ENCODE results near the gene SPOCK3.
"Not testable (repeated sequence)": the region's sequence is repeated elsewhere in the genome, so short reads cannot be mapped to it uniquely, and the experiment has no call there.

The SPOCK3 gene

GRCh38 chr4:166823126-166823525 lies 411.2 kb downstream of the SPOCK3 start:
- H3K9me3 Mint-ChIP-seq: peaks cover 15% of the 10 kb centered on the region
- no peaks in the 10 kb centered on the region for H3K27me3 Mint-ChIP-seq
- no peaks in the 10 kb centered on the region for H3K36me3 Mint-ChIP-seq (ENCODE audit: low read depth)
- ATAC-seq: no peak
- no peak overlapping the region for H3K4me3 Mint-ChIP-seq
- no peak overlapping the region for H3K27ac Mint-ChIP-seq
- DNase-seq: no peak
- no peaks in the 10 kb centered on the region for H3K4me1 Mint-ChIP-seq

- no peaks in the 10 kb centered on the region for H3K27me3 Mint-ChIP-seq
These were observed 411.9 kb downstream of the SPOCK3 start for GRCh38 chr4:166822386-166822785.

GRCh38 chr4:166816890-166817289 lies 417.4 kb downstream of the SPOCK3 start:
- Mint-ChIP-seq H3K27ac (no peak overlapping the region), H3K4me1 (no peaks in the 10 kb centered on the region), H3K4me3 (no peak overlapping the region), H3K9me3 (no peaks in the 10 kb centered on the region), H3K36me3 (ENCODE audit: low read depth) (no peaks in the 10 kb centered on the region), H3K27me3 (no peaks in the 10 kb centered on the region)
- DNase-seq (no peak), ATAC-seq (no peak)

More at GRCh38 chr4:166822386-166822785, 411.9 kb downstream of the SPOCK3 start:
- DNase-seq (no peak), ATAC-seq (no peak)
- Mint-ChIP-seq H3K4me1 (no peaks in the 10 kb centered on the region), H3K9me3 (peaks cover 15% of the 10 kb centered on the region), H3K36me3 (ENCODE audit: low read depth) (no peaks in the 10 kb centered on the region), H3K4me3 (no peak overlapping the region), H3K27ac (no peak overlapping the region)

GRCh38 chr4:166808380-166808779 lies 425.9 kb downstream of the SPOCK3 start:
- H3K27me3 Mint-ChIP-seq: no peaks in the 10 kb centered on the region
- H3K36me3 Mint-ChIP-seq (ENCODE audit: low read depth): no peaks in the 10 kb centered on the region
- ATAC-seq (no peak), DNase-seq (no peak)
- H3K9me3 Mint-ChIP-seq: no peaks in the 10 kb centered on the region
- H3K4me3 Mint-ChIP-seq: no peak overlapping the region
- H3K27ac Mint-ChIP-seq: no peak overlapping the region
- H3K4me1 Mint-ChIP-seq: no peaks in the 10 kb centered on the region

- no peak overlapping the region for H3K4me3 Mint-ChIP-seq
- no peak overlapping the region for H3K27ac Mint-ChIP-seq
- no peaks in the 10 kb centered on the region for H3K27me3 Mint-ChIP-seq
- DNase-seq (no peak), ATAC-seq (no peak)
- H3K36me3 Mint-ChIP-seq (ENCODE audit: low read depth): no peaks in the 10 kb centered on the region
- H3K4me1 Mint-ChIP-seq: no peaks in the 10 kb centered on the region
- peaks cover 8% of the 10 kb centered on the region for H3K9me3 Mint-ChIP-seq
These were observed 431.9 kb downstream of the SPOCK3 start for GRCh38 chr4:166802346-166802745.

GRCh38 chr4:166798126-166798525 lies 436.2 kb downstream of the SPOCK3 start:
- DNase-seq: no peak
- no peaks in the 10 kb centered on the region for H3K36me3 Mint-ChIP-seq (ENCODE audit: low read depth)
- no peak overlapping the region for H3K4me3 Mint-ChIP-seq
- no peaks in the 10 kb centered on the region for H3K27me3 Mint-ChIP-seq
- H3K4me1 Mint-ChIP-seq: no peaks in the 10 kb centered on the region
- H3K27ac Mint-ChIP-seq: no peak overlapping the region
- no peak for ATAC-seq
- H3K9me3 Mint-ChIP-seq: peaks cover 18% of the 10 kb centered on the region

- ATAC-seq: no peak
- DNase-seq: no peak
- H3K36me3 Mint-ChIP-seq (ENCODE audit: low read depth): no peaks in the 10 kb centered on the region
These were observed 456.5 kb downstream of the SPOCK3 start for GRCh38 chr4:166777760-166778159.

GRCh38 chr4:166763018-166763417 lies 471.3 kb downstream of the SPOCK3 start:
- Mint-ChIP-seq H3K36me3 (ENCODE audit: low read depth) (no peaks in the 10 kb centered on the region), H3K4me1 (no peaks in the 10 kb centered on the region), H3K27ac (no peak overlapping the region), H3K9me3 (peaks cover 9% of the 10 kb centered on the region), H3K4me3 (no peak overlapping the region), H3K27me3 (no peaks in the 10 kb centered on the region)
- DNase-seq (no peak), ATAC-seq (no peak)

More at GRCh38 chr4:166777760-166778159, 456.5 kb downstream of the SPOCK3 start:
- Mint-ChIP-seq H3K27me3 (no peaks in the 10 kb centered on the region), H3K9me3 (peaks cover 14% of the 10 kb centered on the region), H3K4me1 (no peaks in the 10 kb centered on the region), H3K27ac (no peak overlapping the region), H3K4me3 (no peak overlapping the region)

GRCh38 chr4:166741742-166742141 lies 492.6 kb downstream of the SPOCK3 start:
- H3K27ac Mint-ChIP-seq: no peak overlapping the region
- no peaks in the 10 kb centered on the region for H3K4me1 Mint-ChIP-seq
- no peak overlapping the region for H3K4me3 Mint-ChIP-seq
- H3K27me3 Mint-ChIP-seq: no peaks in the 10 kb centered on the region
- ATAC-seq (no peak), DNase-seq (no peak)
- H3K36me3 Mint-ChIP-seq (ENCODE audit: low read depth): no peaks in the 10 kb centered on the region
- H3K9me3 Mint-ChIP-seq: peaks cover 3% of the 10 kb centered on the region

GRCh38 chr4:166739215-166739614 lies 495.1 kb downstream of the SPOCK3 start:
- H3K9me3 Mint-ChIP-seq; ATAC-seq; DNase-seq; H3K4me1 Mint-ChIP-seq; H3K27me3 Mint-ChIP-seq; H3K36me3 Mint-ChIP-seq (ENCODE audit: low read depth); H3K27ac Mint-ChIP-seq; H3K4me3 Mint-ChIP-seq: not testable (repeated sequence)

- Mint-ChIP-seq H3K27ac (no peak overlapping the region), H3K4me1 (no peaks in the 10 kb centered on the region), H3K4me3 (no peak overlapping the region), H3K27me3 (no peaks in the 10 kb centered on the region), H3K36me3 (ENCODE audit: low read depth) (no peaks in the 10 kb centered on the region), H3K9me3 (peaks cover 11% of the 10 kb centered on the region)
- ATAC-seq (no peak), DNase-seq (no peak)
These were observed 496.9 kb downstream of the SPOCK3 start for GRCh38 chr4:166737430-166737829.

- ATAC-seq: no peak
- peaks cover 11% of the 10 kb centered on the region for H3K9me3 Mint-ChIP-seq
- H3K4me3 Mint-ChIP-seq: no peak overlapping the region
- no peak overlapping the region for H3K27ac Mint-ChIP-seq
- DNase-seq: no peak
- H3K36me3 Mint-ChIP-seq (ENCODE audit: low read depth): no peaks in the 10 kb centered on the region
- H3K27me3 Mint-ChIP-seq: no peaks in the 10 kb centered on the region
- H3K4me1 Mint-ChIP-seq: no peaks in the 10 kb centered on the region
These were observed 498.7 kb downstream of the SPOCK3 start for GRCh38 chr4:166735553-166735952.

- ATAC-seq (no peak), DNase-seq (no peak)
- no peaks in the 10 kb centered on the region for H3K4me1 Mint-ChIP-seq
- no peaks in the 10 kb centered on the region for H3K36me3 Mint-ChIP-seq (ENCODE audit: low read depth)
- H3K4me3 Mint-ChIP-seq: no peak overlapping the region
- no peaks in the 10 kb centered on the region for H3K27me3 Mint-ChIP-seq
- H3K27ac Mint-ChIP-seq: no peak overlapping the region
- H3K9me3 Mint-ChIP-seq: peaks cover 11% of the 10 kb centered on the region
These were observed 499.5 kb downstream of the SPOCK3 start for GRCh38 chr4:166734797-166735196.

GRCh38 chr4:166733686-166734085 lies 500.6 kb downstream of the SPOCK3 start:
- H3K4me3 Mint-ChIP-seq: no peak overlapping the region
- ATAC-seq: no peak
- no peaks in the 10 kb centered on the region for H3K36me3 Mint-ChIP-seq (ENCODE audit: low read depth)
- H3K27me3 Mint-ChIP-seq: no peaks in the 10 kb centered on the region
- DNase-seq: no peak
- H3K4me1 Mint-ChIP-seq: no peaks in the 10 kb centered on the region
- no peak overlapping the region for H3K27ac Mint-ChIP-seq
- H3K9me3 Mint-ChIP-seq: peaks cover 11% of the 10 kb centered on the region

- peaks cover 4% of the 10 kb centered on the region for H3K9me3 Mint-ChIP-seq
- ATAC-seq (no peak), DNase-seq (no peak)
- no peak overlapping the region for H3K4me3 Mint-ChIP-seq
- no peaks in the 10 kb centered on the region for H3K36me3 Mint-ChIP-seq (ENCODE audit: low read depth)
- H3K27ac Mint-ChIP-seq: no peak overlapping the region
- H3K4me1 Mint-ChIP-seq: no peaks in the 10 kb centered on the region
- H3K27me3 Mint-ChIP-seq: no peaks in the 10 kb centered on the region
These were observed 507.5 kb downstream of the SPOCK3 start for GRCh38 chr4:166726832-166727231.

GRCh38 chr4:166724369-166724768 lies 509.9 kb downstream of the SPOCK3 start:
- H3K4me1 Mint-ChIP-seq: no peaks in the 10 kb centered on the region
- no peaks in the 10 kb centered on the region for H3K27me3 Mint-ChIP-seq
- no peak for DNase-seq
- H3K27ac Mint-ChIP-seq: no peak overlapping the region
- peaks cover 12% of the 10 kb centered on the region for H3K9me3 Mint-ChIP-seq
- no peaks in the 10 kb centered on the region for H3K36me3 Mint-ChIP-seq (ENCODE audit: low read depth)
- no peak overlapping the region for H3K4me3 Mint-ChIP-seq
- ATAC-seq: no peak

All from activated naive CD8-positive, alpha-beta T cell treated with anti-CD3 and anti-CD28 coated beads, Interleukin-2, amount 50 U/mL, for 24 hours (primary cell).